Tibial artery (tissue), 4 donors: Measurements from ENCODE around the gene NDRG3.

Experiments
- DNase-seq, 2 donors: peaks; one replicate each; pipeline ENCODE4 v3.0.0-alpha.2; 2019
- H3K27ac ChIP-seq, 2 donors: fragments of 200-600 bp; sonication (generic) in 1 of 2; 1 replicate in 1 of 2; 2 replicates in 1 of 2; pipeline ENCODE4 v1.5.1; 2018 to 2019; ENCODE audit warnings: mild to moderate bottlenecking in 1 of 2
- H3K27me3 ChIP-seq, 2 donors: fragments of 200-600 bp; sonication (generic) in 1 of 2; one replicate each; pipeline versions ENCODE4 v1.5.1 to v1.6.0; 2016 to 2019
- H3K36me3 ChIP-seq, 3 donors: fragments of 200-600 bp; sonication (generic) in 2 of 3; one replicate each; pipeline ENCODE4 v1.5.1; 2016 to 2019; ENCODE audit warnings: mild to moderate bottlenecking in 2 of 3
- H3K4me1 ChIP-seq, 4 donors: fragments of 200-600 bp; sonication (generic) in 2 of 4; 1 replicate in 3 of 4; 2 replicates in 1 of 4; pipeline ENCODE4 v1.5.1; 2016 to 2019
- H3K4me3 ChIP-seq, 2 donors: fragments of 200-600 bp; sonication (generic) in 1 of 2; 1 replicate in 1 of 2; 2 replicates in 1 of 2; pipeline ENCODE4 v1.5.1; 2018 to 2019; ENCODE audit warnings: mild to moderate bottlenecking in 2 of 2
- H3K9me3 ChIP-seq, 3 donors: fragments of 200-600 bp; sonication (generic) in 1 of 3; one replicate each; pipeline ENCODE4 v1.5.1; 2016 to 2019
- intact Hi-C: fragments of 100-400 bp; cut with DNase I; formaldehyde crosslinking; loops from one replicate; pipeline ENCODE4 v1.15.0; 2023; ENCODE audit warnings: low total_unique reads
- TF ChIP-seq, protein P1 (sequence below), 2 experiments: fragments of 200-600 bp in 1 of 2; fragments of 450-650 bp in 1 of 2; IDR thresholded peaks; one replicate each; pipeline ENCODE4 v1.5.1; 2017 to 2019; ENCODE audit warnings: antibody characterized with exemption in 2 of 2, mild to moderate bottlenecking in 1 of 2, moderate library complexity in 1 of 2

Gene NDRG3

DNA sequence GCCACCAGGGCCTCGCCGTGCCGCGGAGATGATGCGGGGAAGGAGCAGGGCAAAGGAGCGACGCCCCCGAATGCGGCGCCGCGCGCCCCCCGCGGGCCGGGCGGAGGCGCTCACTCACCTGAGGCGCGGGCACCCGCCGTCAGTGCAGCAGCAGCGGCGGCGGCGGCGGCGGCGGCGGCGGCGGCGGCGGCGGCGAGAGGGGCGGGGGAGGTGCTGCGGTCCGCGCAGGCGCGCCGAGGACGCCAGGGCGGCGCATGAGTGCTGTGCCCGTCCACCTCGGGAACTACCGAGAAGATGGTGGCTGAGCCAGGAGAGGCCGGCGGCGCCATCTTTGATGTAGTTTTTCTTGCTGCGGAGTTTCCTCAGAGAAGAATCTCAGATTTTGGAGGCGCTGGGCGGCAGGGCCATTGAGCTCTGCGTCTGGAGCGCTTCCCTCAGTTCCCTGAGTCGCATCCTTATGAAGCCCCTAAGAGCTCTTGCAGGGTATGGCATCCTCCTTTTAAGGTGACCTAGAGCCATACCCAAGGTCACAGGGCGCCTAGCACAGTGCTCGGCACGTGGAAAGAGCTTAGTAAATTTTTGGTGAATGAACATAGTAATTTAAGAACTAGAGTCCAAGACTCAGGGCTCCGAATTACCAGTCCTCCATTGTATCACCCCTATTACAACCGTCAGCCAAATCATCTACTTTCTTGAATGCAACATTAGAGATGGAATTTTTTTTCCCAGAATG lies at the start of gene NDRG3:
NDRG3 (minus strand) TSS at position 164 of the 733 bp plus-strand sequence. CDS start 24,355 bp downstream, outside the sequence.
- peak within 1 kb of the TSS; percentile 82 to 86 for H3K27ac ChIP-seq
- H3K4me1 ChIP-seq: peaks cover 3 to 25% (median 13%) of the 10 kb centered on the region in 4 donors
- intact Hi-C loops: no loop called here
- TF ChIP-seq, protein P1, sequence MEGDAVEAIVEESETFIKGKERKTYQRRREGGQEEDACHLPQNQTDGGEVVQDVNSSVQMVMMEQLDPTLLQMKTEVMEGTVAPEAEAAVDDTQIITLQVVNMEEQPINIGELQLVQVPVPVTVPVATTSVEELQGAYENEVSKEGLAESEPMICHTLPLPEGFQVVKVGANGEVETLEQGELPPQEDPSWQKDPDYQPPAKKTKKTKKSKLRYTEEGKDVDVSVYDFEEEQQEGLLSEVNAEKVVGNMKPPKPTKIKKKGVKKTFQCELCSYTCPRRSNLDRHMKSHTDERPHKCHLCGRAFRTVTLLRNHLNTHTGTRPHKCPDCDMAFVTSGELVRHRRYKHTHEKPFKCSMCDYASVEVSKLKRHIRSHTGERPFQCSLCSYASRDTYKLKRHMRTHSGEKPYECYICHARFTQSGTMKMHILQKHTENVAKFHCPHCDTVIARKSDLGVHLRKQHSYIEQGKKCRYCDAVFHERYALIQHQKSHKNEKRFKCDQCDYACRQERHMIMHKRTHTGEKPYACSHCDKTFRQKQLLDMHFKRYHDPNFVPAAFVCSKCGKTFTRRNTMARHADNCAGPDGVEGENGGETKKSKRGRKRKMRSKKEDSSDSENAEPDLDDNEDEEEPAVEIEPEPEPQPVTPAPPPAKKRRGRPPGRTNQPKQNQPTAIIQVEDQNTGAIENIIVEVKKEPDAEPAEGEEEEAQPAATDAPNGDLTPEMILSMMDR (IDR thresholded peaks at IDR 0.05): peak in 1 of 2 experiments; percentile 36
- no peaks in the 10 kb centered on the region for H3K9me3 ChIP-seq
- H3K27me3 ChIP-seq: no peaks in the 10 kb centered on the region
- H3K4me3 ChIP-seq: peak within 1 kb of the TSS; percentile 90 to 98
- H3K36me3 ChIP-seq: peaks cover 0 to 3% (median 0%) of the 10 kb centered on the region in 3 donors
- peak; percentile 94 to 98 for DNase-seq

DNA sequence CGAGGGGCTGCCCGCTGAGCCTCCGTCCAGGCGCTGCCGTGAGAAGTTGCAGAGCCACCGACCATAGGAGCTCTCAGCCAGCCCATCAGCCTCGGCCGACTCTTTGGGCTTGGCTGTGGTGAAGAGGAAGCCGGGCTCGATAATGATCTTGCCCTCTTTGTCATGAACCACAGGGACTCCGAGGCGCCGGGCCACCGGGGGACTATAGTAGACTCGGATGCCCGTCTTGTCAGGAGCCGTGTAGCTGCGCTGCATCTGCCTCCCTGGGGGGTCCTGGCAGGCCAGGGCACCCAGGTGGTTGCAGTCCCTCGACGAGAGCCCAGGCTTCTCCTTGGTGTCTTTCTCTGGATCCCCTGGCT lies 48.2 kb upstream of the NDRG3 start:
- intact Hi-C loops: no loop called here
- TF ChIP-seq, protein P1 (IDR thresholded peaks at IDR 0.05): no peak
- peaks cover 53 to 92% (median 75%) of the 10 kb centered on the region in 3 donors for H3K36me3 ChIP-seq
- H3K4me1 ChIP-seq: peaks cover 0 to 10% (median 2%) of the 10 kb centered on the region in 4 donors
- DNase-seq: no peak
- no peak overlapping the region for H3K27ac ChIP-seq
- no peaks in the 10 kb centered on the region for H3K9me3 ChIP-seq
- no peak overlapping the region for H3K4me3 ChIP-seq
- H3K27me3 ChIP-seq: no peaks in the 10 kb centered on the region

DNA sequence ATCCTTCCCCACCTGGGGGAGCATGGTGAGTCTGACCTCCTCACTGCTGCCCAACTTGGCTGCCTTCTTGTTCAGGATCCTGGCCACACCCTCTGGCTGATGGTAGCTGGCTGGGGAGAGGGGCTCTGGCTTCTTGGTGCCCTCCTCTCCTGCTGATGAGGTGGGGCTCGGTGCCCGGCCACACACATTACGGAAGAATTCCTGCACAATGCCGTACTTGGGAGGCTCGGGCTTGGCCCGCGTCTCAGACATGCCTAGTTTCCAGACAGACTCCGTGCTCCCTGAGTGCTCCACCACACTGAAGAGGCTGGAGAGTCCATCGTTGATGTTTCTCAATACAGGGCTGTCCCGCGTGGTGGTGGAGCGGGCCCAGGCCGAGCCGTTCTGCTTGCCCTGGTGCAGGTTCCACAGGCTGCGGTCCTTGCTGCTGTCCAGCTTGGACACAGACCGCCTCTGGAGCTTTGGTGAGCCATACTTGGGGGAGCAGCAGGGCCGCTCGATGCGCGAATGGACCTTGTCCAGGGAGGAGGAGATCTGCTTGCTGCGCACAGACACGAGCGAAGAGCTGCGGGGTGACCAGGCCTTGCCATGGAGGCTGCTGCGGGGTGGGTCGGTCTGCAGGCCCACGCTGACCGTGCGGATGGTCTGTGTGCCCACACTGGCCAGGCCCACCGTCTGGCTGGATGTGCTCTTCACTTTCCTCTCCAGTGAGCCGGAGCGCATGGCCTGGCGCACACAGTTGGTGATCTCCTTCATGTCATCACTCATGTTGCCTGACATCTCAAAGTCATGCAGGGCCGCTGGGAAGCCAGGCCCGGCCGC lies 47.6 kb upstream of the NDRG3 start:
- peaks cover 47 to 92% (median 69%) of the 10 kb centered on the region in 3 donors for H3K36me3 ChIP-seq
- intact Hi-C loops: no loop called here

DNA sequence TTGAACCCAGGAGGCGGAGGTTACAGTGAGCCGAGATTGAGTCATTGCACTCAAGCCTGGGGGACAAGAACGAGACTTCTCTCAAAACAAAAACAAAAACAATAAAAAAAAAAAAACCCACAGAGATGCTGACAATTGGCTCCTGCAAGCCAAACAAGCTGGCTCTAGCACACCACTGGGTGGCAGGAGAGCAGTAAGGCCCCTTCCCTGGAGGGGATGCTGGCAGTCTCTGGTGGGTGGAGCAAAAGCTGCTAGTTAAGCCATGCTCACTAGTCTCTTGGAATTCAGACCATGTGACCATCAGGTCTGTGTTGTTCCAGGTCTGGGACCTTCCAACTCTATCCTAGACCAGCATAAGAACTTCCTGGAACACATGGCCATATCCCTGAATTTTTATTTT lies 46.5 kb upstream of the NDRG3 start:
- TF ChIP-seq, protein P1 (IDR thresholded peaks at IDR 0.05): peak in 1 of 2 experiments; percentile 45
- H3K36me3 ChIP-seq: peaks cover 37 to 87% (median 58%) of the 10 kb centered on the region in 3 donors
- no peak overlapping the region for H3K27ac ChIP-seq
- intact Hi-C loops: no loop called here
- peaks cover 0 to 10% (median 2%) of the 10 kb centered on the region in 4 donors for H3K4me1 ChIP-seq
- H3K9me3 ChIP-seq: no peaks in the 10 kb centered on the region
- H3K27me3 ChIP-seq: no peaks in the 10 kb centered on the region
- DNase-seq: peak in 1 of 2 donors; percentile 80
- no peak overlapping the region for H3K4me3 ChIP-seq

More for the DNA sequence above, 47.6 kb upstream of the NDRG3 start:
- Histone ChIP-seq H3K4me3 (no peak overlapping the region), H3K27me3 (no peaks in the 10 kb centered on the region), H3K27ac (no peak overlapping the region), H3K4me1 (peaks cover 0 to 10% (median 2%) of the 10 kb centered on the region in 4 donors), H3K9me3 (no peaks in the 10 kb centered on the region)
- no peak for DNase-seq
- TF ChIP-seq, protein P1 (IDR thresholded peaks at IDR 0.05): no peak

DNA sequence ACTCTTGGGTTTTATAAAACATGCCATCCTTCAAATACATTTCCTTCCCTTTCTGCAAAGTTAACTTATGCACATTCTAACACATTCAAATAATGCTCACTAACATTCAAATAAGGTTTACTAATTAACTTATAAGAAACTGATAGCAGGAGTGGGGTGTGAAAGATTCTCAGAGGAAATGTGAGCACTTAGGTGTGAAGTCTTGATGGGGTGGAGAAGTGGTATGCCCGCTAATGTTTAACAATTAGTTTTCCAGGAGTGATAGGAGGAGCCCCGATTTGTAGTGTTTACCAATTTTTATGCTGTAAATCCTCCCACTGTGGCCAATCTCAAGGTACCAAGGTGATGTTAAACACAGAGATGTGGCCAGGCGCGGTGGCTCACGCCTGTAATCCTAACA lies 46.0 kb upstream of the NDRG3 start:
- TF ChIP-seq, protein P1 (IDR thresholded peaks at IDR 0.05): no peak
- H3K4me1 ChIP-seq: peaks cover 0 to 10% (median 2%) of the 10 kb centered on the region in 4 donors
- no peak for DNase-seq
- no peaks in the 10 kb centered on the region for H3K9me3 ChIP-seq
- no peaks in the 10 kb centered on the region for H3K27me3 ChIP-seq
- intact Hi-C loops: no loop called here
- no peak overlapping the region for H3K27ac ChIP-seq
- peaks cover 33 to 87% (median 57%) of the 10 kb centered on the region in 3 donors for H3K36me3 ChIP-seq
- no peak overlapping the region for H3K4me3 ChIP-seq
